Natural killer cell (primary cell): ENCODE measurements around the gene ATP10D. TPM values are rescaled to one million over a fixed set of nuclear protein-coding genes. Genes with fewer than 3 reads are reported as not detected.

Experiments
- ATAC-seq, 3 donors: fragments of 150-1000 bp in 2 of 3; fragments of 200-7000 bp in 1 of 3; cut with Tn5 transposase; 1 replicate in 1 of 3; 2 replicates in 2 of 3; pipeline ENCODE4 v1.10.0; 2021; ENCODE audit warnings: mild to moderate bottlenecking in 2 of 3, moderate library complexity in 2 of 3
- DNase-seq, 2 donors: peaks; one replicate each; pipeline versions ENCODE4 v3.0.0 to v3.0.0-alpha.2; 2013 to 2021; ENCODE audit warnings: mixed read lengths in 1 of 2
- H3K27ac ChIP-seq: one replicate; pipeline ENCODE4 v1.5.1; 2013; ENCODE audit warnings: mild to moderate bottlenecking, low read length
- H3K27me3 ChIP-seq: one replicate; pipeline ENCODE4 v1.6.1; 2013; ENCODE audit warnings: low read length; ENCODE audit not compliant: control insufficient read depth, insufficient read depth
- H3K36me3 ChIP-seq: one replicate; pipeline ENCODE4 v1.6.1; 2013; ENCODE audit warnings: low read length; ENCODE audit not compliant: control insufficient read depth, insufficient read depth
- H3K4me1 ChIP-seq: one replicate; pipeline ENCODE4 v1.6.1; 2013; ENCODE audit warnings: low read length; ENCODE audit not compliant: control insufficient read depth, insufficient read depth
- H3K4me3 ChIP-seq: one replicate; pipeline ENCODE4 v1.5.1; 2013; ENCODE audit warnings: low read length
- H3K9me3 ChIP-seq: one replicate; pipeline ENCODE4 v1.6.1; 2013; ENCODE audit warnings: low read length; ENCODE audit not compliant: control insufficient read depth, insufficient read depth
- H3K27ac Mint-ChIP-seq, 2 donors: one replicate each; pipeline ENCODE4 v1.8.0; 2022; ENCODE audit warnings: mild to moderate bottlenecking in 2 of 2, mixed read lengths in 2 of 2, moderate library complexity in 1 of 2
- H3K27me3 Mint-ChIP-seq, 2 donors: one replicate each; pipeline ENCODE4 v1.8.0; 2022; ENCODE audit warnings: low read depth in 2 of 2, mixed read lengths in 2 of 2
- H3K36me3 Mint-ChIP-seq: one replicate; pipeline ENCODE4 v1.8.0; 2022; ENCODE audit warnings: mixed read lengths
- H3K4me1 Mint-ChIP-seq, 2 donors: one replicate each; pipeline ENCODE4 v1.8.0; 2022; ENCODE audit warnings: mixed read lengths in 2 of 2
- H3K4me3 Mint-ChIP-seq: one replicate; pipeline ENCODE4 v1.8.0; 2022; ENCODE audit warnings: mild to moderate bottlenecking, moderate library complexity, mixed read lengths
- H3K9me3 Mint-ChIP-seq, 2 donors: one replicate each; pipeline ENCODE4 v1.8.0; 2022; ENCODE audit warnings: mixed read lengths in 2 of 2
- CTCF ChIP-seq: fragments of 200-600 bp; IDR thresholded peaks from one replicate; pipeline ENCODE4 v1.8.0; 2022; ENCODE audit warnings: antibody characterized with exemption
- WGBS: methylation state at CpG from one replicate; pipeline ENCODE4 v1.1.7; 2013; ENCODE audit warnings: missing lambda C conversion rate; ENCODE audit not compliant: insufficient coverage; 5-methylcytosine and 5-hydroxymethylcytosine counted together
- intact Hi-C: fragments of 100-400 bp; cut with micrococcal nuclease; formaldehyde crosslinking; loops from one replicate; pipeline ENCODE4 v1.14.2; 2022
- total RNA-seq, 4 donors: library from RNA; stranded (reverse); fragments of 120-200 nt in 1 of 4; gene quantifications; one replicate each; pipeline versions ENCODE4 v1.2.3 to v1.2.4, GENCODE V29; 2013 to 2022

Gene ATP10D
- total RNA-seq, 3 donors from 2014 or later (not counting 1 experiment from before 2014, with no cell fraction given) = 19.8 to 79.3 (median 28.0) TPM

GRCh38 chr4:47639531-47639930, 154.5 kb downstream of the ATP10D start:
- H3K36me3 Mint-ChIP-seq = no peaks in the 10 kb centered on the region

GRCh38 chr4:47640911-47641310, 155.8 kb downstream of the ATP10D start:
- ATAC-seq = no peak
- Mint-ChIP-seq H3K27ac (no peak overlapping the region), H3K36me3 (no peaks in the 10 kb centered on the region), H3K4me1 (no peaks in the 10 kb centered on the region), H3K27me3 (peaks cover 17 to 22% of the 10 kb centered on the region in 2 donors), H3K9me3 (no peaks in the 10 kb centered on the region), H3K4me3 (no peak overlapping the region)
- no peak overlapping the region for H3K4me3 ChIP-seq
- no peaks in the 10 kb centered on the region for H3K36me3 ChIP-seq
- H3K4me1 ChIP-seq = no peaks in the 10 kb centered on the region
- no peaks in the 10 kb centered on the region for H3K9me3 ChIP-seq
- H3K27me3 ChIP-seq = no peaks in the 10 kb centered on the region
- no peak for DNase-seq
- intact Hi-C loops = no loop called here
- TF ChIP-seq CTCF = no peak
- no peak overlapping the region for H3K27ac ChIP-seq

More at GRCh38 chr4:47639531-47639930, 154.5 kb downstream of the ATP10D start:
- no peak for TF ChIP-seq CTCF
- Histone ChIP-seq H3K27ac (no peak overlapping the region), H3K4me1 (no peaks in the 10 kb centered on the region), H3K27me3 (no peaks in the 10 kb centered on the region), H3K4me3 (no peak overlapping the region), H3K36me3 (no peaks in the 10 kb centered on the region), H3K9me3 (no peaks in the 10 kb centered on the region)
- ATAC-seq (no peak), DNase-seq (no peak)
- intact Hi-C loops = no loop called here
- H3K27ac Mint-ChIP-seq = no peak overlapping the region
- no peak overlapping the region for H3K4me3 Mint-ChIP-seq
- H3K9me3 Mint-ChIP-seq = no peaks in the 10 kb centered on the region
- no peaks in the 10 kb centered on the region for H3K4me1 Mint-ChIP-seq
- WGBS = 40% methylated on average over 3 of the region's 3 CpGs
- H3K27me3 Mint-ChIP-seq = peaks cover 21 to 22% of the 10 kb centered on the region in 2 donors

GRCh38 chr4:47641755-47642154, 156.7 kb downstream of the ATP10D start:
- DNase-seq (no peak), ATAC-seq (no peak)
- TF ChIP-seq CTCF = no peak
- Histone ChIP-seq H3K4me3 (no peak overlapping the region), H3K36me3 (no peaks in the 10 kb centered on the region), H3K27ac (no peak overlapping the region), H3K9me3 (no peaks in the 10 kb centered on the region), H3K27me3 (no peaks in the 10 kb centered on the region), H3K4me1 (no peaks in the 10 kb centered on the region)
- Mint-ChIP-seq H3K36me3 (no peaks in the 10 kb centered on the region), H3K9me3 (no peaks in the 10 kb centered on the region), H3K27me3 (peaks cover 17 to 22% of the 10 kb centered on the region in 2 donors), H3K27ac (no peak overlapping the region), H3K4me3 (no peak overlapping the region), H3K4me1 (no peaks in the 10 kb centered on the region)
- intact Hi-C loops = no loop called here
- WGBS = 94% methylated on average over 1 of the region's 1 CpG

- DNase-seq (no peak), ATAC-seq (no peak)
- TF ChIP-seq CTCF = no peak
- Mint-ChIP-seq H3K4me1 (no peaks in the 10 kb centered on the region), H3K36me3 (no peaks in the 10 kb centered on the region), H3K9me3 (no peaks in the 10 kb centered on the region), H3K4me3 (no peak overlapping the region), H3K27ac (no peak overlapping the region), H3K27me3 (peaks cover 14 to 22% of the 10 kb centered on the region in 2 donors)
- H3K9me3 ChIP-seq = no peaks in the 10 kb centered on the region
- intact Hi-C loops = no loop called here
- no peak overlapping the region for H3K4me3 ChIP-seq
- no peaks in the 10 kb centered on the region for H3K27me3 ChIP-seq
- H3K27ac ChIP-seq = no peak overlapping the region
- H3K36me3 ChIP-seq = no peaks in the 10 kb centered on the region
- no peaks in the 10 kb centered on the region for H3K4me1 ChIP-seq
- 90% methylated on average over 2 of the region's 6 CpGs for WGBS
Observed at GRCh38 chr4:47642191-47642830, 157.2 kb downstream of the ATP10D start.
